ENCODE data around the gene HPCAL1. TPM values are rescaled to one million over a fixed set of nuclear protein-coding genes. Genes with fewer than 3 reads are reported as not detected.

Gene HPCAL1
- total and polyA plus RNA-seq, 3 donors from 2014 or later, result 99.5 to 263 (median 215) TPM

- no peaks in the 10 kb centered on the region for H3K36me3 ChIP-seq (ENCODE audit: low read depth, missing control alignments)
- TF ChIP-seq POLR2A (IDR thresholded peaks at IDR 0.05) (no peak), CTCF (IDR thresholded peaks at IDR 0.05) (no peak)
- peaks cover 76% of the 10 kb centered on the region for H3K4me1 ChIP-seq
- H3K27me3 ChIP-seq, result no peaks in the 10 kb centered on the region
- intact Hi-C loops (cut with DNase I; ENCODE audit: low total_unique reads), result no loop called here
- peak overlapping the region in 1 of 2 donors; percentile 15 for H3K27ac ChIP-seq
- 75 to 81% methylated on average over 16 of the region's 16 CpGs for WGBS, 2 donors
- H3K4me3 ChIP-seq, result no peak overlapping the region
- H3K9me3 ChIP-seq, result no peaks in the 10 kb centered on the region
- DNase-seq, result no peak
These were observed 65.1 kb downstream of the HPCAL1 start for GRCh38 chr2:10367472-10368439.

GRCh38 chr2:10368491-10369231 lies 66.0 kb downstream of the HPCAL1 start:
- H3K27me3 ChIP-seq, result no peaks in the 10 kb centered on the region
- intact Hi-C loops (cut with DNase I; ENCODE audit: low total_unique reads), result no loop called here
- H3K4me3 ChIP-seq, result peak overlapping the region in 1 of 2 donors; percentile 23
- WGBS, 2 donors, result 59 to 69% methylated on average over 22 to 24 of the region's 24 CpGs
- peak overlapping the region; percentile 65 to 72 for H3K27ac ChIP-seq
- H3K36me3 ChIP-seq (ENCODE audit: low read depth, missing control alignments), result no peaks in the 10 kb centered on the region
- H3K4me1 ChIP-seq, result peaks cover 76% of the 10 kb centered on the region
- no peaks in the 10 kb centered on the region for H3K9me3 ChIP-seq
- peak; percentile 82 for DNase-seq
- no peak for TF ChIP-seq CTCF (IDR thresholded peaks at IDR 0.05)
- TF ChIP-seq POLR2A (IDR thresholded peaks at IDR 0.05), result no peak

GRCh38 chr2:10369269-10370255 lies 66.9 kb downstream of the HPCAL1 start:
- intact Hi-C loops (cut with DNase I; ENCODE audit: low total_unique reads), result no loop called here
- no peak for DNase-seq
- WGBS, 2 donors, result 55 to 64% methylated on average over 14 of the region's 14 CpGs

More at GRCh38 chr2:10369269-10370255, 66.9 kb downstream of the HPCAL1 start:
- Histone ChIP-seq H3K9me3 (no peaks in the 10 kb centered on the region), H3K27me3 (no peaks in the 10 kb centered on the region), H3K27ac (peak overlapping the region; percentile 65 to 72), H3K4me1 (peaks cover 67% of the 10 kb centered on the region), H3K36me3 (ENCODE audit: low read depth, missing control alignments) (no peaks in the 10 kb centered on the region), H3K4me3 (peak overlapping the region in 1 of 2 donors; percentile 23)
- TF ChIP-seq POLR2A (IDR thresholded peaks at IDR 0.05), result no peak
- TF ChIP-seq CTCF (IDR thresholded peaks at IDR 0.05), result no peak

All from testis (tissue), 3 donors.